Muscle of arm (tissue), 12 donors: ENCODE data around the gene CD300A. TPM values are rescaled to one million over a fixed set of nuclear protein-coding genes. Genes with fewer than 3 reads are reported as not detected.
A peak's percentile ranks its signal among the peaks of the same experiment; 100 is the strongest.

Experiments
- DNase-seq: peaks from one replicate; pipeline ENCODE4 v3.0.0-alpha.2; 2013
- polyA plus RNA-seq, 12 donors: library from polyadenylated mRNA; unstranded; fragments of 120-200 nt; gene quantifications; one replicate each; pipeline ENCODE4 v1.2.1, GENCODE V29; 2013; ENCODE audit not compliant: insufficient read length in 12 of 12

The CD300A gene
- polyA plus RNA-seq, 12 donors = 1.1 to 2.6 (median 1.9) TPM; not detected in 2

- no peak for DNase-seq
Observed at GRCh38 chr17:74454197-74455024, 12.0 kb upstream of the CD300A start.

GRCh38 chr17:74455025-74455545, 11.3 kb upstream of the CD300A start:
- no peak for DNase-seq

- no peak for DNase-seq
Observed at GRCh38 chr17:74455821-74456220, 10.6 kb upstream of the CD300A start.

- peak; percentile 80 for DNase-seq
Observed at GRCh38 chr17:74457146-74457819, 9.2 kb upstream of the CD300A start.

- DNase-seq = no peak
Observed at GRCh38 chr17:74457820-74458166, 8.6 kb upstream of the CD300A start.

- DNase-seq = no peak
Observed at GRCh38 chr17:74458835-74459234, 7.6 kb upstream of the CD300A start.

- DNase-seq = no peak
Observed at GRCh38 chr17:74459622-74460021, 6.8 kb upstream of the CD300A start.

GRCh38 chr17:74460241-74460640, 6.2 kb upstream of the CD300A start:
- DNase-seq = no peak

- no peak for DNase-seq
Observed at GRCh38 chr17:74460996-74461395, 5.4 kb upstream of the CD300A start.

- no peak for DNase-seq
Observed at GRCh38 chr17:74461611-74462010, 4.8 kb upstream of the CD300A start.

- DNase-seq = no peak
Observed at GRCh38 chr17:74464730-74465377, 1.6 kb upstream of the CD300A start.

- no peak for DNase-seq
Observed at GRCh38 chr17:74465378-74466110, 890 bp upstream of the CD300A start.

GRCh38 chr17:74466828-74467184, 372 bp downstream of the CD300A start:
- no peak for DNase-seq

GRCh38 chr17:74467221-74467951, 952 bp downstream of the CD300A start:
- DNase-seq = no peak

GRCh38 chr17:74471341-74471740, 4.9 kb downstream of the CD300A start:
- DNase-seq = no peak

GRCh38 chr17:74472890-74473289, 6.5 kb downstream of the CD300A start:
- DNase-seq = no peak

GRCh38 chr17:74473294-74473693, 6.9 kb downstream of the CD300A start:
- DNase-seq = no peak

- no peak for DNase-seq
Observed at GRCh38 chr17:74474043-74474792, 7.8 kb downstream of the CD300A start.

- no peak for DNase-seq
Observed at GRCh38 chr17:74475189-74475588, 8.8 kb downstream of the CD300A start.

GRCh38 chr17:74477411-74477810, 11.0 kb downstream of the CD300A start:
- no peak for DNase-seq
